Choroid plexus epithelial cell (primary cell): ENCODE measurements around the gene NGFR.

Experiments used
- DNase-seq: peaks from one replicate; pipeline ENCODE4 v3.0.0-alpha.2; 2010; ENCODE audit warnings: low read depth
- H3K4me3 ChIP-seq: 2 replicates; pipeline ENCODE4 v1.5.1; 2011; ENCODE audit warnings: low read depth, mild to moderate bottlenecking, control low read depth, low read length, moderate library complexity
- TF ChIP-seq, protein P1 (sequence below): conservative IDR thresholded peaks from 2 replicates; pipeline ENCODE4 v1.5.1; 2011; ENCODE audit warnings: low read depth, mild to moderate bottlenecking, control low read depth, inconsistent platforms, low read length, moderate library complexity

NGFR gene

GRCh38 chr17:49545806-49546545, 50.9 kb downstream of the NGFR start:
- no peak overlapping the region for H3K4me3 ChIP-seq
- TF ChIP-seq, protein P1, sequence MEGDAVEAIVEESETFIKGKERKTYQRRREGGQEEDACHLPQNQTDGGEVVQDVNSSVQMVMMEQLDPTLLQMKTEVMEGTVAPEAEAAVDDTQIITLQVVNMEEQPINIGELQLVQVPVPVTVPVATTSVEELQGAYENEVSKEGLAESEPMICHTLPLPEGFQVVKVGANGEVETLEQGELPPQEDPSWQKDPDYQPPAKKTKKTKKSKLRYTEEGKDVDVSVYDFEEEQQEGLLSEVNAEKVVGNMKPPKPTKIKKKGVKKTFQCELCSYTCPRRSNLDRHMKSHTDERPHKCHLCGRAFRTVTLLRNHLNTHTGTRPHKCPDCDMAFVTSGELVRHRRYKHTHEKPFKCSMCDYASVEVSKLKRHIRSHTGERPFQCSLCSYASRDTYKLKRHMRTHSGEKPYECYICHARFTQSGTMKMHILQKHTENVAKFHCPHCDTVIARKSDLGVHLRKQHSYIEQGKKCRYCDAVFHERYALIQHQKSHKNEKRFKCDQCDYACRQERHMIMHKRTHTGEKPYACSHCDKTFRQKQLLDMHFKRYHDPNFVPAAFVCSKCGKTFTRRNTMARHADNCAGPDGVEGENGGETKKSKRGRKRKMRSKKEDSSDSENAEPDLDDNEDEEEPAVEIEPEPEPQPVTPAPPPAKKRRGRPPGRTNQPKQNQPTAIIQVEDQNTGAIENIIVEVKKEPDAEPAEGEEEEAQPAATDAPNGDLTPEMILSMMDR = no peak
- DNase-seq = no peak

- no peak overlapping the region for H3K4me3 ChIP-seq
- TF ChIP-seq, protein P1 = no peak
- no peak for DNase-seq
Measured at GRCh38 chr17:49546546-49547535, 51.7 kb downstream of the NGFR start.

GRCh38 chr17:49547566-49547965, 52.5 kb downstream of the NGFR start:
- DNase-seq = peak; percentile 19
- H3K4me3 ChIP-seq = no peak overlapping the region
- TF ChIP-seq, protein P1 = no peak

DNA sequence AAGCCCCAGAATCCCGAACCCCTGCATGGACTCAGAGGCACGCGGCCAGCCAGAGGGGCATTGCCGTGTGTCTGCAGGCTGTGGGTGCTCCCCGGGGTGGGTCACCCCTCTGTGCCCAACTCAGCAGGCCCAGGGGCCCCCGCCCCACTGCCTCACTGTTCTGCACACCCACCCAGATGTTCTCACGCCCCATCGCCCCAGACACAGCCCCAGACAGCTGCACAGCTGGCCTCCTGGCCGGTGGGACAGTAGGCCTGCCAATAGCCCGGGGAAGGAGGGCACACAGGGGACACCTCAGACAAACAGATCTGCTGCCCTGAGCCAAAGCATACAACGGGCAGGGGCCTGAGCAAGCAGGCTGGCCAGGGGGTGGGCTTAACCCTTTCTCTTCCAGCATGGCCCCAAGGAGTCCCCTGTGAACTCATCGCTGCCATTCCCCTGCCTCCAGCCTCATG, 53.0 kb downstream of the NGFR start:
- no peak for DNase-seq
- TF ChIP-seq, protein P1 = no peak
- no peak overlapping the region for H3K4me3 ChIP-seq

DNA sequence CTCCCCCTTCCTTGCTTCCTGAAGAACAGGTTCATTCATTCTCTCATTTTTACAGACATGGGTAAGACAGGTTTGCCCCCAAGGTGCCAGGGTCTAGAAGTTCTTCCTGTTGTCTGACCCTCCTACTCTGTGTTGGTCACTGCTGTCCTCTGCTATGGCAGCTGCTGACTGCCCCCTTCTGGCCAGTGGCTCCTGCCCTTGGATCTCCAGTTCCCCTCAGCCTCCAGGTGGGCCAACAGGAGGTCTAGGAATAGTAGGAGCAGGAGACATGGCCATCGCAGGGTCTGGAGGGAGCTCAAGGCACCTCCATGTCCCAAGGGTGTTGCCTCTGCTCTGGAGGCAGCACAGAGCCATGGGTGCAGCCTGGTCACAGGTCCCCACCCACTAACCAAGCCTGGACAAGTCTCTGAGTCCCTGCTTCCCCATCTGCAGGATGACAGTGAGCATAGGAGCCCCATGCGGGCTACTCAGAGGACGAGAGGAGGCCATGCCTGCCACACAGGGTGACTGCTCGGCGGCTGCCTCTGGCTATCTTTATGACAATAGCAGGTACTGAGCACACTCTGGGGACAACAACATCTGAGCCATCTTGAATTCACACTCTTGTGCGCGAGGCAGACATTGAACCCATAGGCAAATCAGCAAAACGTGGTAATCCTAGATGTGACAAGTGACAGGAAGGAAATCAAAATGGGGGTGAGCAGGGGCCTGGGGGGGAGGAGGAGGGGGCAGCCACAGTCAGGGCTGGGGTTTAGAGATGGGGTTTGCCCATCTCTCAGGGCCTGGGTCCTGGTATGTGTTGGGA, 53.6 kb downstream of the NGFR start:
- no peak overlapping the region for H3K4me3 ChIP-seq
- TF ChIP-seq, protein P1 = peak; percentile 94
- DNase-seq = peak; percentile 65

DNA sequence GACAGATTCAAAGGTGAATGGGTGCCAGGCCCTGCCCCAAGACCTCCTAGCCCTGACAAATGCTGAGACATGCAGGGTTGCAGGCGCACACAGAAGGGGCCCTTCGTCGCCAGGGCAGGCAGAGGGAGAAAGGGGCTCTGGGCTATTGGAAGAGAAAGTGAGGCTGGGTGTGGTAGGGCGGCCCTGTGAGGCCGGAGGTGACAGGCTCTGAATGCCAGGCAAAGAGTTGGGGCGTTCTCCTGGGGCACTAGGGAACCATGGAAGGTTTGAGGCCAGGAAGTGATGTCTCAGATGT, 54.2 kb downstream of the NGFR start:
- TF ChIP-seq, protein P1 = no peak
- DNase-seq = no peak
- no peak overlapping the region for H3K4me3 ChIP-seq
